Spleen (tissue), 11 donors: ENCODE data around the gene ADGRD1. TPM values are rescaled to one million over a fixed set of nuclear protein-coding genes. Genes with fewer than 3 reads are reported as not detected.

Experiments used
- DNase-seq: peaks from one replicate; pipeline ENCODE4 v3.0.0-alpha.2; 2020
- H3K27ac ChIP-seq, 8 donors: fragments of 200-600 bp; sonication (generic) in 7 of 8; 1 replicate in 4 of 8; 2 replicates in 4 of 8; pipeline versions ENCODE4 v1.5.0 to v1.8.0; 2016 to 2021; ENCODE audit warnings: inconsistent platforms in 4 of 8, mild to moderate bottlenecking in 4 of 8, moderate library complexity in 1 of 8
- H3K27me3 ChIP-seq, 7 donors: fragments of 200-600 bp; sonication (generic) in 6 of 7; replicated peaks in 1 of 7; 1 replicate in 4 of 7; 2 replicates in 3 of 7; pipeline versions ENCODE4 v1.5.0 to v1.8.0; 2016 to 2021; ENCODE audit warnings: inconsistent platforms in 3 of 7, mild to moderate bottlenecking in 1 of 7
- H3K36me3 ChIP-seq, 6 donors: fragments of 200-600 bp; sonication (generic) in 5 of 6; 1 replicate in 4 of 6; 2 replicates in 2 of 6; pipeline versions ENCODE4 v1.5.0 to v1.8.0; 2016 to 2021; ENCODE audit warnings: inconsistent platforms in 2 of 6
- H3K4me1 ChIP-seq, 6 donors: fragments of 200-600 bp; sonication (generic) in 5 of 6; 1 replicate in 3 of 6; 2 replicates in 3 of 6; pipeline versions ENCODE4 v1.5.0 to v1.8.0; 2016 to 2021; ENCODE audit warnings: inconsistent platforms in 3 of 6
- H3K4me3 ChIP-seq, 8 donors: fragments of 200-600 bp; sonication (generic) in 7 of 8; 1 replicate in 4 of 8; 2 replicates in 4 of 8; pipeline versions ENCODE4 v1.5.0 to v1.8.0; 2016 to 2021; ENCODE audit warnings: inconsistent platforms in 4 of 8, mild to moderate bottlenecking in 4 of 8, moderate library complexity in 2 of 8
- H3K9me3 ChIP-seq, 8 donors: fragments of 200-600 bp; sonication (generic) in 7 of 8; 1 replicate in 4 of 8; 2 replicates in 4 of 8; pipeline versions ENCODE4 v1.5.0 to v1.8.0; 2016 to 2021; ENCODE audit warnings: inconsistent platforms in 4 of 8
- CTCF ChIP-seq, 11 experiments: fragments of 200-600 bp in 7 of 11; fragments of 450-650 bp in 4 of 11; sonication (generic) in 4 of 11; IDR thresholded peaks in 8 of 11; conservative IDR thresholded peaks in 3 of 11; 1 replicate in 7 of 11; 2 replicates in 4 of 11; pipeline versions ENCODE4 v1.4.0 to v1.8.0; 2016 to 2021; ENCODE audit warnings: antibody characterized with exemption in 11 of 11, inconsistent platforms in 4 of 11, mild to moderate bottlenecking in 1 of 11
- POLR2A ChIP-seq, 3 donors: fragments of 450-650 bp; IDR thresholded peaks; one replicate each; pipeline ENCODE4 v1.5.1; 2017; ENCODE audit warnings: antibody characterized with exemption in 3 of 3, mild to moderate bottlenecking in 1 of 3
- POLR2AphosphoS5 ChIP-seq, 3 donors: sonication (generic); formaldehyde crosslinking; IDR thresholded peaks; one replicate each; pipeline ENCODE4 v1.5.1; 2017; ENCODE audit warnings: antibody characterized with exemption in 3 of 3
- WGBS, 5 donors: extraction: QIAGEN DNeasy Blood & Tissue Kit in 3 of 5; methylation state at CpG; one replicate each; pipeline versions ENCODE4 v1.1.5 to v1.1.7; 2013 to 2018; 5-methylcytosine and 5-hydroxymethylcytosine counted together
- intact Hi-C: fragments of 100-400 bp; cut with DNase I; formaldehyde crosslinking; loops from one replicate; pipeline ENCODE4 v1.15.0; 2023; ENCODE audit warnings: low total_unique reads
- polyA plus RNA-seq, 3 donors: library from polyadenylated mRNA; stranded (reverse); fragments of 200-250 nt; gene quantifications; one replicate each; pipeline ENCODE4 v1.2.1, GENCODE V29; 2013
- total RNA-seq, 7 donors: library from RNA; depleted of rRNA in 3 of 7; stranded (reverse); fragments of >200 nt in 3 of 7; fragmentation: NEBNext Ultra II Directional in 4 of 7; extraction: Animal tissue kit (Norgen Biotek cat#: 25700) in 4 of 7; gene quantifications; one replicate each; pipeline versions ENCODE4 v1.1.0 to v1.2.1, GENCODE V29; 2016 to 2021
- donor health status: healthy with polysubstance abuse.
- donor health status: DM: no; HTN: no; CAD: no; lungs with moderate emphysema.
- donor health status: DM: no; HTN: no; CAD: no.
- donor health status: Bipolar disorder and iron deficiency.
- donor health status: healthy.
- donor health status: DM: no; HTN: no; CAD: no.
- donor health status: DM: yes; HTN: yes; CAD: no.

ADGRD1 gene
- total and polyA plus RNA-seq, 10 donors = 0.89 to 9.7 (median 4.8) TPM

- intact Hi-C loops = no loop called here
- WGBS, 5 donors = 92 to 96% (median 94%) methylated on average over 27 to 56 of the region's 56 CpGs
- Histone ChIP-seq H3K36me3 (no peaks in the 10 kb centered on the region), H3K27me3 (peaks cover 0 to 25% (median 0%) of the 10 kb centered on the region in 7 donors), H3K27ac (no peak overlapping the region), H3K9me3 (no peaks in the 10 kb centered on the region), H3K4me3 (no peak overlapping the region), H3K4me1 (no peaks in the 10 kb centered on the region)
- TF ChIP-seq POLR2AphosphoS5 (IDR thresholded peaks at IDR 0.05) = no peak
- DNase-seq = peak; percentile 69
These were observed 91.2 kb downstream of the ADGRD1 start for GRCh38 chr12:131044760-131045381.

GRCh38 chr12:131045705-131046460 is 92.2 kb downstream of the ADGRD1 start:
- no peak overlapping the region for H3K27ac ChIP-seq
- intact Hi-C loops = no loop called here
- H3K4me3 ChIP-seq = no peak overlapping the region
- TF ChIP-seq CTCF (IDR thresholded peaks at IDR 0.05 in 8 of 11, conservative IDR thresholded peaks at IDR 0.05 in 3 of 11) (no peak), POLR2AphosphoS5 (IDR thresholded peaks at IDR 0.05) (no peak), POLR2A (IDR thresholded peaks at IDR 0.05) (no peak)
- WGBS, 5 donors = 91 to 97% (median 94%) methylated on average over 12 to 13 of the region's 13 CpGs
- H3K27me3 ChIP-seq = peaks cover 0 to 25% (median 0%) of the 10 kb centered on the region in 7 donors
- DNase-seq = peak; percentile 67
- H3K9me3 ChIP-seq = no peaks in the 10 kb centered on the region
- no peaks in the 10 kb centered on the region for H3K36me3 ChIP-seq
- no peaks in the 10 kb centered on the region for H3K4me1 ChIP-seq

DNA sequence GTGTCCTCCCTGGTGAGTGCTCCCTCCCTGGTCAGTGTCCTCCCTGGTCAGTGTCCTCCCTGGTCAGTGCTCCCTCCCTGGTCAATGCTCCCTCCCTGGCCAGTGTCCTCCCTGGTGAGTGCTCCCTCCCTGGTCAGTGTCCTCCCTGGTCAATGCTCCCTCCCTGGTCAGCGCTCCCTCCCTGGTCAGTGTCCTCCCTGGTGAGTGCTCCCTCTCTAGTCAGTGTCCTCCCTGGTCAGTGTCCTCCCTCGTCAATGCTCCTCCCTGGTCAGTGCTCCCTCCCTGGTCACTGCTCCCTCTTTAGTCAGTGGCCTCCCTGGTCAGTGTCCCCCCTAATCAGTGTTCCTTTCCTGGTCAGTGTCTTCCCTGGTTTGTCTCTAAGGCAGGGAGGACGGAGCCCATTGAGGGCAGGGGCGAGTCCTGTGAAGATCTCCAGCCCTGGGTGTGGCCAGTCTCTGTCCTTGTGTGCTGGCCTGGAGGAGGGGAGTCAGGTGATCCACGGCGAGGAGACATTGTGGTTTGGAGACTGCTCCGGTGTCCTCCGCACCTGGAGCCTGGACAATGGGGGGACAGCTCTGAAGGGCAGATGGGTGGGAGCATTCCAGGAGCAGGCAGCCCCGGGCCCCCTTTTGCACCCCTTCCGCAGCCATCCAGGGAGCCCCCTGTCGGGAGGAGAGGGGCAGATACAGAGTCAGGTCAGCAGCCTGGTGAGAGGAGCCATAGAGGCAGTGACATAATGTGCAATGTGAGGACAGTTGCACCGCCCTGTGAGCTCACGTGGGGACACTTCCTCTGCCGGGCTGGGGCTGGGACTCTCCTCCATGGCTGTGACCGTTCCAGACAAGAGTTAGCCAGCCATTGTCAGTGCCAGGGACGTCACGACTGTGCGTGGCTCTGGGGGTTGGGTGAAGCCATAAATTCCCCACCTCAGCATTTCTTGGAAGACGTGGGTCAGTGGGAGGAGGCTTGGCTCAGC is 93.4 kb downstream of the ADGRD1 start:
- intact Hi-C loops = no loop called here

More for the DNA sequence above, 93.4 kb downstream of the ADGRD1 start:
- Histone ChIP-seq H3K27me3 (peaks cover 0 to 25% (median 0%) of the 10 kb centered on the region in 7 donors), H3K4me1 (no peaks in the 10 kb centered on the region), H3K4me3 (no peak overlapping the region), H3K9me3 (no peaks in the 10 kb centered on the region), H3K27ac (no peak overlapping the region), H3K36me3 (no peaks in the 10 kb centered on the region)
- 62 to 71% (median 68%) methylated on average over 17 to 19 of the region's 19 CpGs for WGBS, 5 donors
- DNase-seq = peak; percentile 56
- TF ChIP-seq POLR2A (IDR thresholded peaks at IDR 0.05) (no peak), CTCF (IDR thresholded peaks at IDR 0.05 in 8 of 11, conservative IDR thresholded peaks at IDR 0.05 in 3 of 11) (no peak), POLR2AphosphoS5 (IDR thresholded peaks at IDR 0.05) (no peak)
